Caco-2 (cell line): ENCODE data around the gene LNPK. TPM values are rescaled to one million over a fixed set of nuclear protein-coding genes. Genes with fewer than 3 reads are reported as not detected.

Experiments
- BruUV-seq: library from RNA; stranded (reverse); fragments of 400-500 nt; replicated peaks from 2 replicates; lab custom pipeline; 2021; lab: Mats Ljungman, UMichigan
- CTCF ChIA-PET: fragments of 300-600 bp; sonication (Branson Sonifier 250); formaldehyde crosslinking; loops from one replicate; lab custom pipeline; 2022; ENCODE audit warnings: antibody characterized with exemption; lab: Charles Lee
- POLR2A ChIA-PET: fragments of 300-600 bp; sonication (Branson Sonifier 250); formaldehyde crosslinking; loops from one replicate; lab custom pipeline; 2022; ENCODE audit warnings: antibody characterized with exemption; lab: Charles Lee
- DNase-seq, 2 experiments: peaks; one replicate each; pipeline versions ENCODE4 v3.0.0 to v3.0.0-alpha.2; 2020 to 2022
- H3K27me3 ChIP-seq: replicated peaks from 2 replicates; pipeline ENCODE4 v1.6.0; 2011; ENCODE audit warnings: low read length; ENCODE audit not compliant: control insufficient read depth, insufficient read depth
- H3K36me3 ChIP-seq: 2 replicates; pipeline ENCODE4 v1.5.1; 2011; ENCODE audit warnings: low read length; ENCODE audit not compliant: control insufficient read depth, insufficient read depth
- H3K4me1 ChIP-seq: fragments of 250-450 bp; sonication (Bioruptor Pico); 2 replicates; pipeline ENCODE4 v1.5.1; 2020; ENCODE audit warnings: mild to moderate bottlenecking
- H3K4me3 ChIP-seq: 2 replicates; pipeline ENCODE4 v1.5.1; 2011; ENCODE audit warnings: low read depth, mild to moderate bottlenecking, control low read depth, low read length
- H3K9me3 ChIP-seq: fragments of 250-450 bp; sonication (Bioruptor Pico); 2 replicates; pipeline ENCODE4 v1.5.1; 2020; ENCODE audit warnings: mild to moderate bottlenecking, moderate library complexity
- H3K27ac Mint-ChIP-seq: one replicate; pipeline ENCODE4 v1.8.0; 2022; ENCODE audit warnings: mixed read lengths; ENCODE audit not compliant: unreplicated experiment
- H3K27me3 Mint-ChIP-seq: one replicate; pipeline ENCODE4 v1.8.0; 2022; ENCODE audit warnings: mixed read lengths; ENCODE audit not compliant: insufficient read depth, unreplicated experiment
- H3K36me3 Mint-ChIP-seq: one replicate; pipeline ENCODE4 v1.8.0; 2022; ENCODE audit warnings: mild to moderate bottlenecking, mixed read lengths; ENCODE audit not compliant: insufficient read depth, unreplicated experiment
- H3K4me1 Mint-ChIP-seq: one replicate; pipeline ENCODE4 v1.8.0; 2022; ENCODE audit warnings: low read depth, mixed read lengths; ENCODE audit not compliant: unreplicated experiment
- H3K4me3 Mint-ChIP-seq: one replicate; pipeline ENCODE4 v1.8.0; 2022; ENCODE audit warnings: mild to moderate bottlenecking, moderate library complexity, mixed read lengths; ENCODE audit not compliant: unreplicated experiment
- H3K9me3 Mint-ChIP-seq: one replicate; pipeline ENCODE4 v1.8.0; 2022; ENCODE audit warnings: mixed read lengths; ENCODE audit not compliant: unreplicated experiment
- intact Hi-C: fragments of 100-400 bp; cut with micrococcal nuclease; formaldehyde crosslinking; loops from one replicate; pipeline ENCODE4 v1.10.0; 2022; ENCODE audit not compliant: unreplicated experiment
- total RNA-seq: library from RNA; stranded (reverse); gene quantifications from 2 replicates; pipeline ENCODE4 v1.2.3, GENCODE V29; 2022
- TF ChIP-seq, protein P1 (sequence below), 2 experiments: fragments of 200-600 bp in 1 of 2; IDR thresholded peaks; 1 replicate in 1 of 2; 2 replicates in 1 of 2; pipeline versions ENCODE4 v1.5.1 to v1.8.0; 2011 to 2022; ENCODE audit warnings: antibody characterized with exemption in 1 of 2, control low read depth in 1 of 2, inconsistent platforms in 1 of 2, low read depth in 1 of 2, low read length in 1 of 2, mild to moderate bottlenecking in 1 of 2, moderate library complexity in 1 of 2; ENCODE audit not compliant: insufficient read depth in 1 of 2, severe bottlenecking in 1 of 2, unreplicated experiment in 1 of 2

LNPK gene
- total RNA-seq, 1 experiment from 2014 or later = 19.1 TPM

DNA sequence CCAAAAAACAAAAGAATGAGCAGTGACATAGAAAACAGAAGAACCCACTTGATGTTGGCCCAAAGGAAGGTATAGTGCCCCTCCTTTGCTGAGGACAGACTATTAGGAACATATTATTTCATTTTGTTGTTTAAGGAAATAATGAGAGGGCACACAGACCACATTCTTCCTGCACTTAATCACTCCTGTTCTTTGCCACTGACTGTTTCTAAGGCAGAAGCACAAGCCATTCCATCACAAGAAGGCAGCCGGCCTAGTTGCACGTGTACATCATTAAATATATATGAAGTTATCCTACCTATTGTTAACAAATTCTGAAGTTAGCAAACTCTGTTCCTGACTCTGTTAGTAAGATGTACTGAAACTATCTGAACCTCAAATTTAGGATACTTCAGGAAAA, 110.0 kb downstream of the LNPK start:
- H3K9me3 ChIP-seq = no peaks in the 10 kb centered on the region
- Mint-ChIP-seq H3K27me3 (peaks cover 30% of the 10 kb centered on the region), H3K36me3 (no peaks in the 10 kb centered on the region), H3K4me3 (no peak overlapping the region), H3K4me1 (no peaks in the 10 kb centered on the region), H3K27ac (no peak overlapping the region), H3K9me3 (no peaks in the 10 kb centered on the region)
- no peaks in the 10 kb centered on the region for H3K27me3 ChIP-seq
- TF ChIP-seq, protein P1, sequence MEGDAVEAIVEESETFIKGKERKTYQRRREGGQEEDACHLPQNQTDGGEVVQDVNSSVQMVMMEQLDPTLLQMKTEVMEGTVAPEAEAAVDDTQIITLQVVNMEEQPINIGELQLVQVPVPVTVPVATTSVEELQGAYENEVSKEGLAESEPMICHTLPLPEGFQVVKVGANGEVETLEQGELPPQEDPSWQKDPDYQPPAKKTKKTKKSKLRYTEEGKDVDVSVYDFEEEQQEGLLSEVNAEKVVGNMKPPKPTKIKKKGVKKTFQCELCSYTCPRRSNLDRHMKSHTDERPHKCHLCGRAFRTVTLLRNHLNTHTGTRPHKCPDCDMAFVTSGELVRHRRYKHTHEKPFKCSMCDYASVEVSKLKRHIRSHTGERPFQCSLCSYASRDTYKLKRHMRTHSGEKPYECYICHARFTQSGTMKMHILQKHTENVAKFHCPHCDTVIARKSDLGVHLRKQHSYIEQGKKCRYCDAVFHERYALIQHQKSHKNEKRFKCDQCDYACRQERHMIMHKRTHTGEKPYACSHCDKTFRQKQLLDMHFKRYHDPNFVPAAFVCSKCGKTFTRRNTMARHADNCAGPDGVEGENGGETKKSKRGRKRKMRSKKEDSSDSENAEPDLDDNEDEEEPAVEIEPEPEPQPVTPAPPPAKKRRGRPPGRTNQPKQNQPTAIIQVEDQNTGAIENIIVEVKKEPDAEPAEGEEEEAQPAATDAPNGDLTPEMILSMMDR (IDR thresholded peaks at IDR 0.05; ENCODE audit: insufficient read depth in 1 of 2, low read depth in 1 of 2, low read length in 1 of 2, severe bottlenecking in 1 of 2, unreplicated experiment in 1 of 2) = no peak
- no peaks in the 10 kb centered on the region for H3K4me1 ChIP-seq
- ChIA-PET CTCF (no interaction called here), POLR2A (no interaction called here)
- DNase-seq = no peak
- no peaks in the 10 kb centered on the region for H3K36me3 ChIP-seq
- no TSS peak for BruUV-seq
- no peak overlapping the region for H3K4me3 ChIP-seq
- intact Hi-C loops = no loop called here

DNA sequence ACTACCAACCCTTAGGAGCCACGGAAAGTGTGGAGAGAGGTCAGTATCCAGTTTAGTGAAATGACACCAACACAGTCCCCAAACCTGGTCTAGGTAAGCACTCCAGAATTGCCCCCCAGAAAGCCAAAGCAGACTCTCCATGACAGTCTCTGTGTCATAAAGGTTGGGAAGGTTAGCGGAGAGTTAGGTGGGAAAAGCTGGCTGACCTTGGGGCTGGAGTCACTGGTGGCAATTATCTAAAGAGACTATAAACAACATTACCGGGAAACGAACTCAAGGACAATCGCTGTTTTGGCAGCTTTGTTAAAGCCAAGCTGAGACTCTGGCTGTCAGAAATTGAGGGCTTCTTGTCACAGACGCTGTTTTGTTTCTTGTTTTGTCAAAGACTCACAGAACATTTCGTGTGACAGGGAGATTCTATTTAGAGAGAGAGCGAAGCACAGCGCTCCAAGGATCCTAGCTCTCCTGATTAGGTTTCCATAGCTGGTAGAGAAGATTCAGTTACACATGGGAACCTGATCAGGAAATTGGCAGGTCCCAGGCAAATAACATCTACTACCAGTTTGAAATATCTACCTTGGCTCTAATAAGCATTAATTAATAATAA, 111.3 kb downstream of the LNPK start:
- BruUV-seq = no TSS peak
- H3K36me3 ChIP-seq = no peaks in the 10 kb centered on the region
- Mint-ChIP-seq H3K36me3 (no peaks in the 10 kb centered on the region), H3K4me1 (no peaks in the 10 kb centered on the region), H3K4me3 (no peak overlapping the region), H3K27ac (no peak overlapping the region), H3K9me3 (no peaks in the 10 kb centered on the region), H3K27me3 (peaks cover 30% of the 10 kb centered on the region)
- no peak overlapping the region for H3K4me3 ChIP-seq
- intact Hi-C loops = no loop called here
- TF ChIP-seq, protein P1 (IDR thresholded peaks at IDR 0.05; ENCODE audit: insufficient read depth in 1 of 2, low read depth in 1 of 2, low read length in 1 of 2, severe bottlenecking in 1 of 2, unreplicated experiment in 1 of 2) = no peak
- no peaks in the 10 kb centered on the region for H3K4me1 ChIP-seq
- ChIA-PET POLR2A (no interaction called here), CTCF (no interaction called here)
- DNase-seq = no peak
- no peaks in the 10 kb centered on the region for H3K9me3 ChIP-seq
- H3K27me3 ChIP-seq = no peaks in the 10 kb centered on the region

GRCh38 chr2:175889701-175890302, 112.3 kb downstream of the LNPK start:
- intact Hi-C loops = loop anchor here (10.0 kb wide), 1 partner anchor 195 kb away; the partner anchor contains the start of gene EVX2
- H3K9me3 Mint-ChIP-seq = no peaks in the 10 kb centered on the region
- H3K9me3 ChIP-seq = no peaks in the 10 kb centered on the region
- no peaks in the 10 kb centered on the region for H3K4me1 Mint-ChIP-seq
- no TSS peak for BruUV-seq
- CTCF ChIA-PET = no interaction called here
- no peaks in the 10 kb centered on the region for H3K27me3 ChIP-seq
- H3K27me3 Mint-ChIP-seq = peaks cover 30% of the 10 kb centered on the region
- POLR2A ChIA-PET = no interaction called here
- H3K36me3 ChIP-seq = no peaks in the 10 kb centered on the region
- H3K4me1 ChIP-seq = no peaks in the 10 kb centered on the region
- no peak overlapping the region for H3K4me3 Mint-ChIP-seq
- no peaks in the 10 kb centered on the region for H3K36me3 Mint-ChIP-seq
- H3K4me3 ChIP-seq = no peak overlapping the region
- TF ChIP-seq, protein P1 (IDR thresholded peaks at IDR 0.05; ENCODE audit: insufficient read depth in 1 of 2, low read depth in 1 of 2, low read length in 1 of 2, severe bottlenecking in 1 of 2, unreplicated experiment in 1 of 2) = no peak
- H3K27ac Mint-ChIP-seq = no peak overlapping the region
- DNase-seq = no peak
